ENCODE measurements around the gene LRRC15.

LRRC15 gene

GRCh38 chr3:194330160-194330559 is 39.4 kb downstream of the LRRC15 start:
- DNase-seq = no peak

GRCh38 chr3:194329583-194329965 is 40.0 kb downstream of the LRRC15 start:
- DNase-seq = no peak

DNA sequence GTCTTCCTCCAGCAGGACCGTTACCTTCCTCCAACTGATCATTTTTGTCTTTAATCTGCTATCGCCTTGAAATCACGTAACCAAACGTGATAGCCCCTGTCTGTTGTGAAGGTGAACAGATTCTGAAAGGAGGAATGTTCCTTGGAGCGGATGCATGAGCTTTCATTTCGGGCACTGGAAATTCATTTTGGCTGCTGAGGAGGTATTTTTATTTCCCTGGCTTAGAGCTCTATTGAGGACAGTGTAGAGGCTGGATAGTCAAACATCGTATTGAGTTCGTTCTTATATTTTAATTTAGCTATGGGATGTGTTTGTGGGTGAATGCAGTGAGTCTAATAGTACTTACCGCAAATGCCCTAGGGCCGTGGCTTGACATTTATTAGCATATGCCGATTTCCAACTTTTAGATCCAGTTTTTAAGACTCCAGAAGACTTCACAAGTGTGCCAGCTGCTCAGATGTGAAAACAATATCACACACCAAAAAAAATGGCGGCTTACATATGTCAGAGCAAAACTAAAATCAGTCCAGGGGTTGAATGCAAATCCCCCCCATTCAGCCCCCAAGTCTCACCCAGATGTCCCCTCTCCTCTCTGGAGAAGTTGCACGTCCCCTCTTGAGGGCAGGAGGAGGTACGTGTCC is 40.5 kb downstream of the LRRC15 start:
- DNase-seq = no peak

GRCh38 chr3:194328053-194328657 is 41.4 kb downstream of the LRRC15 start:
- DNase-seq = no peak

DNA sequence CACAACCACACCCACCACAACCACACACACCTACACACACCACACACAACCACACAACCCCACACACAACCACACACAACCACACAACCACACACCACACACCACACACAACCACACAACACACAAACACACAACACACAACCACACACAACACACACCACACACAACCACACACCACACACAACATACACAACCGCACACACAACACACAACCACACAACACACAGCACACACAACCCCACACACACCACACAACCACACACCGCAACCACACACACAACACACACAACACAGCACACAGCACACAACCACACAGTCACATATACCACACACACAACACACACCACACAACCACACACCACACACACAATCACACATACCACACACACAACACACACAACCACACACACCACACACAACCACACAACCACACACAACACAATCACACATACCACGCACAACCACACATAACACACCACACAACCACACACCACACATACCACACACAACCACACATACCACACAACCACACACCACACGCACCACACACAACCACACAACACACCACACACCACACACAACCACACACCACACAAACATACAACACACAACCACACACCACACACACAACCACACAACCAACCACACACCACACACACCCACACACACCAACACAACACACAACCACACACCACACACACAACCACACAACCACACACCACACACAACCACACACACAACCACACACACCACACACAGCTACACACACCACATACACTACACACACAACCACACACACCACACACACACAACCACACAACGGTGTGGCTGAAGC is 42.1 kb downstream of the LRRC15 start:
- DNase-seq = no peak

GRCh38 chr3:194326968-194327217 is 42.6 kb downstream of the LRRC15 start:
- DNase-seq = no peak

- no peak for DNase-seq
These were observed 43.2 kb downstream of the LRRC15 start for GRCh38 chr3:194326192-194326967.

- no peak for DNase-seq
These were observed 44.0 kb downstream of the LRRC15 start for GRCh38 chr3:194325424-194326153.

- no peak for DNase-seq
These were observed 44.7 kb downstream of the LRRC15 start for GRCh38 chr3:194324823-194325327.

DNA sequence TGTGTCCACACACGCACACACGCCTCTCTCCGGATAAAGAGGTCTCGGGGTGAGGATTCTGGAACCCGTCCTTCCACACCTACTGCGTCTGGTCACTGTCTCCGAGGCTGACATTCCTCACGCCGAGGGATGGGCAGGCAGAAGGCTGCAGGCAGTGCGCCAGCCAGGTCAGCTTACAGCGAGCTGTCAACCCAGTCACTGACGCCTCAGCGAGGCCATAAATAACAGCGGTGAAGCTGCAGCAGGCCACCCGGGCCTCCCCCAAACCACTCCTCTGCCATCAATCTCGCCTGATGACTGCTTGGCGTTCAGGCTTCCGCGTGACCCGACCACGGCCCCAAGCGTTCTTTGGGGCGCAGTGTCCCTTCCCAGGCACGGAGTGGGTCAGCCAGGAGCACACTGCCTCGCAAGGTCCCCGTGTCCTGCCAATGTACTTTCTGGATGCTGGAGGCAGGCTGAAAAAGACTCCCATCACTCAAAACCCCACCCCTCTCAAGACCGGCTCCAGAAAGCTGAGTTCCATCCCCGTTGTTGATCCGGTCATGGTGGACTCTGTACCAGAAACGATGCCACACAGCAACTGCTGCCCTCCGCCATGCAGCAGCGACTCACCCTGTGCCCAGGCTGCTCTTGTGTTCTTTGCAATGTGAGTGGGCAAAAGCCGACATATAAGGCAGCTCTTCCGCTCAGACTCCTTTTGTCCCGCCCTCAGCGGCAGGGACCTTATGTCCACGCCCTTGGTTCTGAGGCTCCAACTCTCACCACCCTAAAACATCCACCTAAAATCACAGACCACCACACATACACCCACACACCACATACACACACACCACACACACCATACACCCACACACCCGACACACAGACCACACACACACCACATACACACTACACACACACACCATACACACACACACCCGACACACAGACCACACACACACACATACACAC is 45.5 kb downstream of the LRRC15 start:
- peak; percentile 31 for DNase-seq

DNA sequence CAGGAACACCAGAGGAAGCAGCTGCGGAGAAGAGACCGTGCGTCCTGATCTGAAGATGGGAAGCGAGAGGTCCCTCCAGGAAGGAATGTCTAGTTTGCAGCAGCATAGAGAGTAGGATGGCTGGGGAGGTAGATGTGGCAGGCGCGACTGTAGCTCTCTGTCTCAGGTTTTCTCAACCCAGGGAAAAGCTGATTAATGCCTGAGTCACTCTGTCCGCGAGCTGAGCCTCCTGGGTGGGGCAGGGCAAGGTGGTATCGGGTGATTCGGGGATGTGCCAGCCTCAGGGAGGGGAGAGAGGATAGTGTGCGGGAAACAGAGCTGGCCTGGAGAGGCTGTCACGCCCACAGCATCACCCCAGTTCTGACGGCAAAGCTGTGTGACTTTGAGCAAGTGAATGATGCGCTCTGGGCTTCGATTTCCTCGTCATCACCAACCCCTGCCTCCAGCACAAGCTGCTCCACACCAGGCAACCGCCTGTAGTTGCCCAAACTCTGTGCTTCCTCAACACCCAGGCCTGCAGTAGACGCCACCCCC is 46.8 kb downstream of the LRRC15 start:
- peak; percentile 39 for DNase-seq

DNA sequence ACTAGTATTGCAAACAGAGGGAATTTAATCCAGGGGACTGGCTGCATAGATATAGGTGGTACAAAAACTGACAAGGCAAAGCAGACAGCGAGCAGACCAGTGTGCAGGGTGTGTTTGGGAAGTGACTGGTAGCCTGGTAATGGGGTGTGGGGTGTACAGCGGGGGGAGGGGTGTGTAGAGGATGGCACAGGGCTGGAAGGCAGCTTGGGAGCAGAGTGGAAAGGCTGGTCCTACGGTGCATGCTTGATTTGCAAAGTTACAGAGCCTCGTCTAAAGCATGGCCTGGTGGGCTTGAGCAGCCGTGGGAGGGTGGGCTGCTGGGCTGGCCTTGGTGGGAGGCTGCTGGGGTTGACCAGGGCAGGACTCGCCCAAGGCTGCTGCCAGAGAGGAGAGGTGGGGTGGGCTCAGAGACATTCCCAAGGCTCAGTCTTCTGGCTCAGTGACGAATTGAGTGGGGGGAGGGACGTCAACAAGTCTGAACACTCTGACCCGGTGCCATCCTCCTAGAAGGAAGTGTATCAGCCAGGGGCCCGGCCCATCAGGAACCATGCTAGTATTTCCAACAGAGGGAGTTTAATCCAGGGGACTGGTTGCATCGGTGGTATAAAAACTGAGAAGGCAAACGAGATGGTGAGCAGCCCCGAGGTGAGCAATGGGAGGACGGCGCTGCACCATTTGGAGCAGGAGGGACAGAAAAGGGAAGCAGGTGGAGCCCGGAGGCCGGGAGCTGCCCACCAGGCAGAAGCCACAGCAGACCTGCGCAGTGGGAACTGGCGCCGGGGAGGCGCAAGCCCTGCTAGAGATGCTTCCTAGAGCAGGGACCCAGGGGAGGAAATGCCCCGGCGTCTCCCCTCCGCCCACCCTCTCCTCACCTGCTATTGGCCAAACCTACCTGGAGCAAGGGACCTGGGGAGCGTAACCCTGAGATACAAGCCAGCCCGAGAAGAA is 47.6 kb downstream of the LRRC15 start:
- no peak for DNase-seq

- no peak for DNase-seq
These were observed 48.7 kb downstream of the LRRC15 start for GRCh38 chr3:194320744-194321243.

DNA sequence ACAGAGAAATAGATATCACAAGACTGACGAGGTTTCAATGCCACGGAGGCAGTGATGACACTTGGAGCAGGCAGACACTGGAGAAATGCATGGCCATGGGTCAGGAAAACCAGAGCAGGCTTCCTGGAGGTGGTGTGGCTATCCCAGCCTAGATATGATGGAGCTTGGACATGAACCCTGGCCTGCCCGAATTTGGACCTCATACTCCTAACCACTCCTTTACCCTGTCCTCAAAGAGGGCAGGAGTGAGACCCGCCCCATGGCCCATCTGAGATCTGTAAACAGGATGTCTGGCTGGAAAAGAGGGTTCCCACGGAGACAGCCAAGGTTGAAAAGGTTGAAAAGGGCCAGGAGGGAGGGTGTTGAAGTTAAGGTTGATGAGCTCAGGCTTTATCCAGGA is 49.4 kb downstream of the LRRC15 start:
- DNase-seq = no peak

DNA sequence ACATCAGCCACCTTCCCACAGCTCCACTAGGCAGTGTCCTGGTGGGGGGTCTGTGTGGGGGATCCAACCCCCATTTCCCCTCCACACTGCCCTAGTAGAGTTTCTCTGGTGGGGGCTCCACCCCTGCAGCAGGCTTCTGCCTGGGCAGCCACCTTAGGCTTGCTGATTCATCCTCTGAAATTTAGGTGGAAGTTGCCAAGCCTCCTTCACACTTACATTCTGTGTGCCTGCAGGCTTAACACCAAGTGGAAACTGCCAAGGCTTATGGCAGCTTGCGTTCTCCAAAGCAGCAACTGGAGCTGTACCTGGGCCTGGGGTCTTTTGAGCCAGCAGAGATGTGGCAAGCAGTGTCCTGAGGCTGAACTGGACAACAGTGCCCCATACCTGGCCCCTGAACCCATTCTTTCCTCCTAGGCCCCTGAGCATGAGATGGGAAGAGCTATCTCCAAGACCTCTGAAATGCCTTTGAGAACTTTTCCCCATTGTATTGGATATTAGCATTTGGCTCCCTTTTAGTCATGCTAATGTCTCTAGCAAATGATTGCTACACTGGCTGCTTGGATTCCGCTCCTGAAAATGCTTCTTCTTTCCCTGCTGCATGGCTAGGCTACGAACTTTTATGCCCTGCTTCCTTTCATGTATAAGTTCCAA is 50.9 kb downstream of the LRRC15 start:
- no peak for DNase-seq

DNA sequence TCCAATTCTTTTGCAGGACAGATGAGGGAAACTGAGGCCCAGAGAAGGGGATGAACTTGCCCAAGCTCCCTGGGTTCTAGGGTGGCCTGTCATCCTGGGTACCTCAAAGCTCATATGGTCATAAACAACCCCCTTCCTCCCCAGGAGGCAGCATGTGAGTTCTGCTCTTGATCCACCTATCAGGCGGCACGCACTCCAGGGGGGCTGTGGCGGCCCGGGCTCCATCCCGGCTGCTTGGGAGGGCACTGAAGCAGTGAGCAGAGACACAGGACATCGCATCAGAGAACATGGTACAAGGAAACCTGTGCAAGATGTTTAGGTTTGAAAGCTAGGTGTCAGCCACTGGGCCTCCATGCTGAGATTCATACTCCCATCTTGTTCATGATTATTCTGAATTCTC is 52.6 kb downstream of the LRRC15 start:
- no peak for DNase-seq

GRCh38 chr3:194315965-194316361 is 53.6 kb downstream of the LRRC15 start:
- no peak for DNase-seq

GRCh38 chr3:194315088-194315964 is 54.2 kb downstream of the LRRC15 start:
- DNase-seq = peak; percentile 82

All from activated CD4-positive, alpha-beta T cell treated with anti-CD3 and anti-CD28 coated beads, Interleukin-10, Interleukin-2, amounts not matched to agents 100 ng/mL and 50 ng/mL, durations not matched to agents 16 hours and 8 hours (primary cell).